K562 (cell line): Measurements from ENCODE around the gene GADD45B. TPM values are rescaled to one million over a fixed set of nuclear protein-coding genes. Genes with fewer than 3 reads are reported as not detected.

Experiments
- CCNT2 ChIP-seq: IDR thresholded peaks from 2 replicates; pipeline ENCODE4 v1.6.1; 2011; ENCODE audit warnings: borderline replicate concordance, low read depth, mild to moderate bottlenecking, moderate library complexity, mixed read lengths, low read length; ENCODE audit not compliant: insufficient read length; ENCODE audit errors: extremely low read depth
- FOXK2 ChIP-seq, 2 experiments: fragments of 450-650 bp; IDR thresholded peaks in 1 of 2; conservative IDR thresholded peaks in 1 of 2; 2 replicates each; pipeline ENCODE4 v1.6.1; 2016; ENCODE audit warnings: low read depth in 2 of 2, mild to moderate bottlenecking in 1 of 2
- JUN ChIP-seq, 2 experiments: sonication (generic) in 1 of 2; formaldehyde crosslinking in 1 of 2; IDR thresholded peaks; 2 replicates each; pipeline versions ENCODE4 v1.6.1 to v1.8.0; 2012 to 2022; ENCODE audit warnings: borderline replicate concordance in 2 of 2, mild to moderate bottlenecking in 2 of 2, improper control_type of control experiment in 1 of 2, low read depth in 1 of 2, low read length in 1 of 2, missing genetic modification reagents in 1 of 2
- JUND ChIP-seq, 2 experiments: IDR thresholded peaks; 2 replicates in 1 of 2; 3 replicates in 1 of 2; pipeline ENCODE4 v1.6.1; 2011; ENCODE audit warnings: borderline replicate concordance in 2 of 2, low read depth in 2 of 2, low read length in 2 of 2, improper control_type of control experiment in 1 of 2, missing biosample characterization in 1 of 2, missing genetic modification characterization in 1 of 2, missing genetic modification reagents in 1 of 2
- KLF6 ChIP-seq: fragments of 250-450 bp; sonication (Bioruptor Pico); IDR thresholded peaks from 2 replicates; pipeline ENCODE4 v1.4.0; 2020; ENCODE audit warnings: mild to moderate bottlenecking, moderate library complexity, borderline replicate concordance
- MCM3 ChIP-seq: fragments of 450-650 bp; IDR thresholded peaks from 2 replicates; pipeline ENCODE4 v1.6.1; 2016
- PYGO2 ChIP-seq: fragments of 450-650 bp; IDR thresholded peaks from 2 replicates; pipeline ENCODE4 v1.6.1; 2016; ENCODE audit warnings: mild to moderate bottlenecking, missing genetic modification characterization, moderate library complexity, missing compliant biosample characterization
- RB1 ChIP-seq: fragments of 450-650 bp; IDR thresholded peaks from 2 replicates; pipeline ENCODE4 v1.6.1; 2017; ENCODE audit warnings: low read depth, mild to moderate bottlenecking
- XRCC4 ChIP-seq: IDR thresholded peaks from one replicate; pipeline ENCODE4 v1.6.1; 2011; ENCODE audit not compliant: insufficient read depth, insufficient read length; ENCODE audit errors: extremely low read depth
- ZKSCAN1 ChIP-seq: fragments of 150-350 bp; IDR thresholded peaks from 2 replicates; pipeline ENCODE4 v1.6.1; 2016; ENCODE audit warnings: low read depth, low read length
- polyA plus RNA-seq, 8 experiments: library from polyadenylated mRNA; depleted of rRNA in 4 of 8; stranded (reverse) in 5 of 8; unstranded in 3 of 8; fragments of >200 nt; fragmentation: Nextera tagmentation in 2 of 8; fragmentation: Illumina TruSeq in 1 of 8; extraction: Ambion mirVana in 2 of 8; extraction: Trizol in 1 of 8; gene quantifications; 2 replicates each; pipeline versions ENCODE4 v1.2.1 to v1.2.3, GENCODE V29; 2011 to 2014; ENCODE audit warnings: inconsistent platforms in 1 of 8, missing spikeins in 1 of 8
- total RNA-seq, 7 experiments: library from RNA; depleted of rRNA in 6 of 7; stranded (reverse); fragments of >200 nt in 6 of 7; fragmentation: Illumina TruSeq in 2 of 7; extraction: Trizol in 2 of 7; gene quantifications; 2 replicates each; pipeline versions ENCODE4 v1.2.1 to v1.2.3, GENCODE V29; 2011 to 2021; ENCODE audit warnings: low replicate concordance in 1 of 7
- TF ChIP-seq, protein P1 (sequence below): fragments of 450-650 bp; IDR thresholded peaks from 2 replicates; pipeline ENCODE4 v1.6.1; 2014; ENCODE audit warnings: low read depth, mild to moderate bottlenecking, moderate library complexity, borderline replicate concordance
- TF ChIP-seq, protein P2 (sequence below), 2 experiments: fragments of 450-650 bp; conservative IDR thresholded peaks; 2 replicates each; pipeline ENCODE4 v1.6.1; 2017; ENCODE audit warnings: mild to moderate bottlenecking in 2 of 2, moderate library complexity in 2 of 2
- TF ChIP-seq, protein P3 (sequence below), 3 experiments: fragments of 200-800 bp in 1 of 3; fragments of 250-450 bp in 1 of 3; fragments of 450-650 bp in 1 of 3; sonication (Bioruptor Pico) in 1 of 3; sonication (Bioruptor generic) in 1 of 3; formaldehyde crosslinking in 1 of 3; IDR thresholded peaks; 2 replicates each; pipeline versions ENCODE4 v1.6.1 to v1.8.0; 2016 to 2022; ENCODE audit warnings: mild to moderate bottlenecking in 2 of 3, missing genetic modification characterization in 2 of 3, missing compliant biosample characterization in 1 of 3, moderate library complexity in 1 of 3
- TF ChIP-seq, protein P4 (sequence below): fragments of 450-650 bp; IDR thresholded peaks from 2 replicates; pipeline ENCODE4 v1.6.1; 2016; ENCODE audit warnings: missing biosample characterization, missing genetic modification characterization
- TF ChIP-seq, protein P5 (sequence below): sonication (generic); formaldehyde crosslinking; IDR thresholded peaks from 2 replicates; pipeline ENCODE4 v1.8.0; 2022; ENCODE audit warnings: mild to moderate bottlenecking, missing genetic modification reagents, borderline replicate concordance

GADD45B gene
- total and polyA plus RNA-seq, 9 of the 15 experiments (the other 6 are each of a cell fraction or from before 2014, with no cell fraction given): 0.06 to 4.1 (median 2.1) TPM

DNA sequence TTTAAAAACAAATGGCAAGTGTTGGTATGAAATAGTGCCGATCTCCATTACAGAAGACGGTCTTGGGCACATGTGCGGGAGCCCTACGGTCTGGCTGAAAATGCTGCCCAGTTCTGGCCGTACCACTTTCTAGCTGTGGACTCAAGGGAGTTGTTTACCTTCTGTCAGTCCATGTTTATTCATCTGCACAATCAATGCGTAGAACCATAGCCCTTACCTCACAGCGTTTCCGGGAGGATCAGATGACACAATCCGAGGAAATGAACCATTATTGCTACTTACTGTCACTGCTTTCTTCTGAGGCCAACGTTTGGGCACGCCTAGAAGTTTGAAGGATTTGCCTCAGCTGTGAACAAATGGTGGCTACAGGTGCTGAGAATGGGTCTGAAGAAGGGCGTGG lies 31.2 kb downstream of the GADD45B start (continued):
- TF ChIP-seq, protein P1, sequence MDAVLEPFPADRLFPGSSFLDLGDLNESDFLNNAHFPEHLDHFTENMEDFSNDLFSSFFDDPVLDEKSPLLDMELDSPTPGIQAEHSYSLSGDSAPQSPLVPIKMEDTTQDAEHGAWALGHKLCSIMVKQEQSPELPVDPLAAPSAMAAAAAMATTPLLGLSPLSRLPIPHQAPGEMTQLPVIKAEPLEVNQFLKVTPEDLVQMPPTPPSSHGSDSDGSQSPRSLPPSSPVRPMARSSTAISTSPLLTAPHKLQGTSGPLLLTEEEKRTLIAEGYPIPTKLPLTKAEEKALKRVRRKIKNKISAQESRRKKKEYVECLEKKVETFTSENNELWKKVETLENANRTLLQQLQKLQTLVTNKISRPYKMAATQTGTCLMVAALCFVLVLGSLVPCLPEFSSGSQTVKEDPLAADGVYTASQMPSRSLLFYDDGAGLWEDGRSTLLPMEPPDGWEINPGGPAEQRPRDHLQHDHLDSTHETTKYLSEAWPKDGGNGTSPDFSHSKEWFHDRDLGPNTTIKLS: no peak
- no peak for TF ChIP-seq KLF6
- TF ChIP-seq CCNT2: no peak
- TF ChIP-seq MCM3: no peak
- TF ChIP-seq JUND (IDR thresholded peaks at IDR 0.05; ENCODE audit: borderline replicate concordance, low read depth, low read length): peak; percentile 34; the same call in 1 of the 2 replicates
- TF ChIP-seq JUND (tag; IDR thresholded peaks at IDR 0.05; ENCODE audit: borderline replicate concordance, low read depth, low read length): 0 out of 3 replicates have a peak, but pooled peaks have one; percentile 26
- TF ChIP-seq, protein P2, sequence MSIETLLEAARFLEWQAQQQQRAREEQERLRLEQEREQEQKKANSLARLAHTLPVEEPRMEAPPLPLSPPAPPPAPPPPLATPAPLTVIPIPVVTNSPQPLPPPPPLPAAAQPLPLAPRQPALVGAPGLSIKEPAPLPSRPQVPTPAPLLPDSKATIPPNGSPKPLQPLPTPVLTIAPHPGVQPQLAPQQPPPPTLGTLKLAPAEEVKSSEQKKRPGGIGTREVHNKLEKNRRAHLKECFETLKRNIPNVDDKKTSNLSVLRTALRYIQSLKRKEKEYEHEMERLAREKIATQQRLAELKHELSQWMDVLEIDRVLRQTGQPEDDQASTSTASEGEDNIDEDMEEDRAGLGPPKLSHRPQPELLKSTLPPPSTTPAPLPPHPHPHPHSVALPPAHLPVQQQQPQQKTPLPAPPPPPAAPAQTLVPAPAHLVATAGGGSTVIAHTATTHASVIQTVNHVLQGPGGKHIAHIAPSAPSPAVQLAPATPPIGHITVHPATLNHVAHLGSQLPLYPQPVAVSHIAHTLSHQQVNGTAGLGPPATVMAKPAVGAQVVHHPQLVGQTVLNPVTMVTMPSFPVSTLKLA (conservative IDR thresholded peaks at IDR 0.05): 0 out of 4 replicates have a peak, but pooled peaks of 1 of the 2 experiments have one; percentile 26
- TF ChIP-seq, protein P3, sequence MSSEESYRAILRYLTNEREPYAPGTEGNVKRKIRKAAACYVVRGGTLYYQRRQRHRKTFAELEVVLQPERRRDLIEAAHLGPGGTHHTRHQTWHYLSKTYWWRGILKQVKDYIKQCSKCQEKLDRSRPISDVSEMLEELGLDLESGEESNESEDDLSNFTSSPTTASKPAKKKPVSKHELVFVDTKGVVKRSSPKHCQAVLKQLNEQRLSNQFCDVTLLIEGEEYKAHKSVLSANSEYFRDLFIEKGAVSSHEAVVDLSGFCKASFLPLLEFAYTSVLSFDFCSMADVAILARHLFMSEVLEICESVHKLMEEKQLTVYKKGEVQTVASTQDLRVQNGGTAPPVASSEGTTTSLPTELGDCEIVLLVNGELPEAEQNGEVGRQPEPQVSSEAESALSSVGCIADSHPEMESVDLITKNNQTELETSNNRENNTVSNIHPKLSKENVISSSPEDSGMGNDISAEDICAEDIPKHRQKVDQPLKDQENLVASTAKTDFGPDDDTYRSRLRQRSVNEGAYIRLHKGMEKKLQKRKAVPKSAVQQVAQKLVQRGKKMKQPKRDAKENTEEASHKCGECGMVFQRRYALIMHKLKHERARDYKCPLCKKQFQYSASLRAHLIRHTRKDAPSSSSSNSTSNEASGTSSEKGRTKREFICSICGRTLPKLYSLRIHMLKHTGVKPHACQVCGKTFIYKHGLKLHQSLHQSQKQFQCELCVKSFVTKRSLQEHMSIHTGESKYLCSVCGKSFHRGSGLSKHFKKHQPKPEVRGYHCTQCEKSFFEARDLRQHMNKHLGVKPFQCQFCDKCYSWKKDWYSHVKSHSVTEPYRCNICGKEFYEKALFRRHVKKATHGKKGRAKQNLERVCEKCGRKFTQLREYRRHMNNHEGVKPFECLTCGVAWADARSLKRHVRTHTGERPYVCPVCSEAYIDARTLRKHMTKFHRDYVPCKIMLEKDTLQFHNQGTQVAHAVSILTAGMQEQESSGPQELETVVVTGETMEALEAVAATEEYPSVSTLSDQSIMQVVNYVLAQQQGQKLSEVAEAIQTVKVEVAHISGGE (CRISPR knock-in tag; IDR thresholded peaks at IDR 0.05): no peak
- TF ChIP-seq, protein P4, sequence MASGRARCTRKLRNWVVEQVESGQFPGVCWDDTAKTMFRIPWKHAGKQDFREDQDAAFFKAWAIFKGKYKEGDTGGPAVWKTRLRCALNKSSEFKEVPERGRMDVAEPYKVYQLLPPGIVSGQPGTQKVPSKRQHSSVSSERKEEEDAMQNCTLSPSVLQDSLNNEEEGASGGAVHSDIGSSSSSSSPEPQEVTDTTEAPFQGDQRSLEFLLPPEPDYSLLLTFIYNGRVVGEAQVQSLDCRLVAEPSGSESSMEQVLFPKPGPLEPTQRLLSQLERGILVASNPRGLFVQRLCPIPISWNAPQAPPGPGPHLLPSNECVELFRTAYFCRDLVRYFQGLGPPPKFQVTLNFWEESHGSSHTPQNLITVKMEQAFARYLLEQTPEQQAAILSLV: no peak
- no peak for TF ChIP-seq XRCC4
- TF ChIP-seq PYGO2 (tag): no peak
- TF ChIP-seq ZKSCAN1: no peak
- peak; percentile 94 to 97 for TF ChIP-seq FOXK2 (conservative IDR thresholded peaks at IDR 0.05 in 1 of 2, IDR thresholded peaks at IDR 0.05 in 1 of 2; ENCODE audit: low read depth in 2 of 2)
- TF ChIP-seq JUN (IDR thresholded peaks at IDR 0.05; ENCODE audit: borderline replicate concordance, low read depth, low read length): peak; percentile 44; the same call in 1 of the 2 replicates
- TF ChIP-seq JUN (CRISPR knock-in tag; IDR thresholded peaks at IDR 0.05; ENCODE audit: borderline replicate concordance): no peak
- TF ChIP-seq RB1: no peak
- TF ChIP-seq, protein P5, sequence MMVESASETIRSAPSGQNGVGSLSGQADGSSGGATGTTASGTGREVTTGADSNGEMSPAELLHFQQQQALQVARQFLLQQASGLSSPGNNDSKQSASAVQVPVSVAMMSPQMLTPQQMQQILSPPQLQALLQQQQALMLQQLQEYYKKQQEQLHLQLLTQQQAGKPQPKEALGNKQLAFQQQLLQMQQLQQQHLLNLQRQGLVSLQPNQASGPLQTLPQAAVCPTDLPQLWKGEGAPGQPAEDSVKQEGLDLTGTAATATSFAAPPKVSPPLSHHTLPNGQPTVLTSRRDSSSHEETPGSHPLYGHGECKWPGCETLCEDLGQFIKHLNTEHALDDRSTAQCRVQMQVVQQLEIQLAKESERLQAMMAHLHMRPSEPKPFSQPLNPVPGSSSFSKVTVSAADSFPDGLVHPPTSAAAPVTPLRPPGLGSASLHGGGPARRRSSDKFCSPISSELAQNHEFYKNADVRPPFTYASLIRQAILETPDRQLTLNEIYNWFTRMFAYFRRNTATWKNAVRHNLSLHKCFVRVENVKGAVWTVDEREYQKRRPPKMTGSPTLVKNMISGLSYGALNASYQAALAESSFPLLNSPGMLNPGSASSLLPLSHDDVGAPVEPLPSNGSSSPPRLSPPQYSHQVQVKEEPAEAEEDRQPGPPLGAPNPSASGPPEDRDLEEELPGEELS (CRISPR knock-in tag): 0 out of 2 replicates have a peak, but pooled peaks have one; percentile 60
- TF ChIP-seq, all 486 proteins: peak for 52
